Ishikawa (cell line): ENCODE measurements around the gene IL9R.

ENCODE experiments used
- CEBPB ChIP-seq: IDR thresholded peaks from 2 replicates; pipeline ENCODE4 v1.6.1; 2012
- CREB1 ChIP-seq: IDR thresholded peaks from 2 replicates; pipeline ENCODE4 v1.6.1; 2012; ENCODE audit warnings: low read depth
- EGR1 ChIP-seq: IDR thresholded peaks from 2 replicates; pipeline ENCODE4 v1.6.1; 2012
- EP300 ChIP-seq: IDR thresholded peaks from 2 replicates; pipeline ENCODE4 v1.6.1; 2012; ENCODE audit warnings: borderline replicate concordance
- FOXM1 ChIP-seq: IDR thresholded peaks from 2 replicates; pipeline ENCODE4 v1.6.1; 2012; ENCODE audit warnings: low read depth, borderline replicate concordance
- NFIC ChIP-seq: IDR thresholded peaks from 2 replicates; pipeline ENCODE4 v1.6.1; 2012
- RAD21 ChIP-seq: IDR thresholded peaks from 2 replicates; pipeline ENCODE4 v1.6.1; 2012; ENCODE audit warnings: low read depth
- TAF1 ChIP-seq: IDR thresholded peaks from 2 replicates; pipeline ENCODE4 v1.6.1; 2012; ENCODE audit warnings: low read depth, mild to moderate bottlenecking
- TCF12 ChIP-seq: IDR thresholded peaks from 2 replicates; pipeline ENCODE4 v1.6.1; 2012; ENCODE audit warnings: low read depth
- TEAD4 ChIP-seq: IDR thresholded peaks from 2 replicates; pipeline ENCODE4 v1.6.1; 2012
- YY1 ChIP-seq: IDR thresholded peaks from 2 replicates; pipeline ENCODE4 v1.6.1; 2012; ENCODE audit warnings: low read depth
- ZBTB7A ChIP-seq: IDR thresholded peaks from 2 replicates; pipeline ENCODE4 v1.6.1; 2012; ENCODE audit warnings: low read depth
- TF ChIP-seq, protein P1 (sequence below): IDR thresholded peaks from 2 replicates; pipeline ENCODE4 v1.6.1; 2012
- TF ChIP-seq, protein P2 (sequence below): IDR thresholded peaks from 2 replicates; pipeline ENCODE4 v1.6.1; 2012; ENCODE audit warnings: low read depth, mild to moderate bottlenecking
- TF ChIP-seq, protein P3 (sequence below): IDR thresholded peaks from 2 replicates; pipeline ENCODE4 v1.6.1; 2012

Gene IL9R

DNA sequence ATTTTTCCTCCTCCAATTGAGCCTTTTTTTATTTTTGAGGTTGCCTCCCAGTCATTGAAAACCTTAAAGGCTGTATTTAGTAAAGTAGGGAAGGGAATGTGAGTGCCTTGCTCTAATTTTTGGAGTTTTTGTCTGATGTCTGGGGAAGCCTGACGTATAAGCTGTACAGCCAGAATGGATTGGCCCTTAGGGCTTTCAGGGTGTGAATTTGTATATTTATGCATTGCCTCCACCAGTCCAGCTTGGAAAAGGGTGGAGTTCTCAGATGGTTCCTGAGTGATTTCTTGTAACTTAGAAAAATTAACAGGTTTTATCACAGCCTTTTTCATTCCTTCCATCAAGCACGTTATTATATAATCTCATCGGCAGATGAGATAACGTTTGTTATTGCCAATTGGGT is 8.6 kb upstream of the IL9R start:
- no peak for TF ChIP-seq EP300
- no peak for TF ChIP-seq TEAD4
- TF ChIP-seq TAF1, result no peak
- TF ChIP-seq, protein P1, sequence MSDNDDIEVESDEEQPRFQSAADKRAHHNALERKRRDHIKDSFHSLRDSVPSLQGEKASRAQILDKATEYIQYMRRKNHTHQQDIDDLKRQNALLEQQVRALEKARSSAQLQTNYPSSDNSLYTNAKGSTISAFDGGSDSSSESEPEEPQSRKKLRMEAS, result no peak
- no peak for TF ChIP-seq FOXM1

DNA sequence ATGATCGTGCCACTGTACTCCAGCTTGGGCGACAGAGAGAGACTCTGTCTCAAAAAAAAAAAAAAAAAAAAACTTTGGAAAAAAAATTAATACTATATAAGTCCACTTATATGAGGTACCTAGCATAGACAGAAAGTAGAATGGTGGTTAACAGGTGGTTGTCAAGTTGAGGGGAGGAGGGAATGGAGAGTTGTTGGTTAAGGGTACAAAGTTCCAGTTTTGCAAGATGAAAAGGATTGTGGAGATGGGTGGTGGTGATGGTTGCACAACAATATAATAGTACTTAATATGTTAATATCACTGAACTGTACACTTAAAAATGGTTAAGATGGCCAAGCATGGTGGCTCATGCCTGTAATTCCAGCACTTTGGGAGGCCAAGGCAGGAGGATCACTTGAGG is 4.1 kb upstream of the IL9R start:
- no peak for TF ChIP-seq ZBTB7A
- TF ChIP-seq, protein P2, sequence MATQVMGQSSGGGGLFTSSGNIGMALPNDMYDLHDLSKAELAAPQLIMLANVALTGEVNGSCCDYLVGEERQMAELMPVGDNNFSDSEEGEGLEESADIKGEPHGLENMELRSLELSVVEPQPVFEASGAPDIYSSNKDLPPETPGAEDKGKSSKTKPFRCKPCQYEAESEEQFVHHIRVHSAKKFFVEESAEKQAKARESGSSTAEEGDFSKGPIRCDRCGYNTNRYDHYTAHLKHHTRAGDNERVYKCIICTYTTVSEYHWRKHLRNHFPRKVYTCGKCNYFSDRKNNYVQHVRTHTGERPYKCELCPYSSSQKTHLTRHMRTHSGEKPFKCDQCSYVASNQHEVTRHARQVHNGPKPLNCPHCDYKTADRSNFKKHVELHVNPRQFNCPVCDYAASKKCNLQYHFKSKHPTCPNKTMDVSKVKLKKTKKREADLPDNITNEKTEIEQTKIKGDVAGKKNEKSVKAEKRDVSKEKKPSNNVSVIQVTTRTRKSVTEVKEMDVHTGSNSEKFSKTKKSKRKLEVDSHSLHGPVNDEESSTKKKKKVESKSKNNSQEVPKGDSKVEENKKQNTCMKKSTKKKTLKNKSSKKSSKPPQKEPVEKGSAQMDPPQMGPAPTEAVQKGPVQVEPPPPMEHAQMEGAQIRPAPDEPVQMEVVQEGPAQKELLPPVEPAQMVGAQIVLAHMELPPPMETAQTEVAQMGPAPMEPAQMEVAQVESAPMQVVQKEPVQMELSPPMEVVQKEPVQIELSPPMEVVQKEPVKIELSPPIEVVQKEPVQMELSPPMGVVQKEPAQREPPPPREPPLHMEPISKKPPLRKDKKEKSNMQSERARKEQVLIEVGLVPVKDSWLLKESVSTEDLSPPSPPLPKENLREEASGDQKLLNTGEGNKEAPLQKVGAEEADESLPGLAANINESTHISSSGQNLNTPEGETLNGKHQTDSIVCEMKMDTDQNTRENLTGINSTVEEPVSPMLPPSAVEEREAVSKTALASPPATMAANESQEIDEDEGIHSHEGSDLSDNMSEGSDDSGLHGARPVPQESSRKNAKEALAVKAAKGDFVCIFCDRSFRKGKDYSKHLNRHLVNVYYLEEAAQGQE, result no peak
- TF ChIP-seq CREB1, result no peak
- TF ChIP-seq, protein P1, result no peak
- TF ChIP-seq TCF12, result no peak
- no peak for TF ChIP-seq CEBPB
- TF ChIP-seq NFIC, result no peak
- TF ChIP-seq EP300, result no peak
- no peak for TF ChIP-seq FOXM1
- no peak for TF ChIP-seq TAF1
- TF ChIP-seq RAD21, result no peak

DNA sequence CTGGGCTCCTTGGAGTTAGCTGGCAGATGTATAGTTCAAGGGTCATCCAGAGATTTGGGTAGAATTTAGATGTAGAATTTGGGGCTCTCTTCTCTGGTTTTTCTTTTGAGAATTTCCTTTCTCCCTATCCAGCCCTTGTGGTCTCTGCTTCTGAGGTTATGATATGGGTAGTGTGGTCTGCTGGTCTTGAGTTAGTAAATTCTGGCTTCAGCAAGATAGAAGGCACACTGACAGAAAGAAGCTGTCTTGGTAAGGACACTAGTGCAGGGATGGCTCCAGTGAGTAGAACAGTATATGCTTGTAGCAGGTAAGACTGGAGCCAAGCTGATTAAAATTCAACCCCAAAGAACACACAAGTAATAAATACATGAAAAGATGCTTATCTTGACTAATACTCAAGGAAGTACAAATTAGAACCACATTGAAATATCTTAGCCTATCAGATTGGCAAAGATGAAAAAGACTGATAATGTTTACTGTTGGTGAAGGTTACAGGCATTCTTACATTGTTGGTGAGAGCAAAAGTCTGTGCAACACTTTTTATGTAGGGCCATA is 2.1 kb upstream of the IL9R start:
- no peak for TF ChIP-seq RAD21
- TF ChIP-seq ZBTB7A, result no peak
- TF ChIP-seq, protein P3, sequence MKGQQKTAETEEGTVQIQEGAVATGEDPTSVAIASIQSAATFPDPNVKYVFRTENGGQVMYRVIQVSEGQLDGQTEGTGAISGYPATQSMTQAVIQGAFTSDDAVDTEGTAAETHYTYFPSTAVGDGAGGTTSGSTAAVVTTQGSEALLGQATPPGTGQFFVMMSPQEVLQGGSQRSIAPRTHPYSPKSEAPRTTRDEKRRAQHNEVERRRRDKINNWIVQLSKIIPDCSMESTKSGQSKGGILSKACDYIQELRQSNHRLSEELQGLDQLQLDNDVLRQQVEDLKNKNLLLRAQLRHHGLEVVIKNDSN, result no peak
- TF ChIP-seq EGR1, result no peak
- no peak for TF ChIP-seq TCF12
- TF ChIP-seq, protein P1, result no peak
- no peak for TF ChIP-seq NFIC
- TF ChIP-seq YY1, result no peak
- TF ChIP-seq, protein P2, result no peak
- no peak for TF ChIP-seq CEBPB
- TF ChIP-seq TAF1, result no peak
- TF ChIP-seq FOXM1, result no peak

DNA sequence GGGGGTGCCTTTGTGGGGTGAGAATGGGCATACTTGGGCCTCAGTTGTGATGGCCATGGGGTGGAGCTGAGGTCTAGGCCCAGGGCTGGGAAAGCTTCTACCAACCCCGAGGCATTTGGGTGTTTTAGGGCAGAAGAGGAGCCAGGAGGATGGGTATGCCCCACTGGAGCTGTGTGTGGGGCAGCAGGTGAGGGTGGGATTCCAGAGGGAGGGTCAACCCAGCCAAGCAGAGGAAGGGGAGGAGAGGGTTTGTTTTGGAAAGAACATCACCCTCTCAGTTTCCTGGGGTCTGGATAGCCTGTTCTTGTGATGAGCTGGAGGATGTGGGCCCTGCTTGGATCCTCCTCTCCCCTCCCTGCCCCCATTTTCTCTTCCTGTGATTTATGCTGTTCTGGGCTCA is 620 bp downstream of the IL9R start:
- TF ChIP-seq, protein P2, result no peak
- TF ChIP-seq FOXM1, result no peak

DNA sequence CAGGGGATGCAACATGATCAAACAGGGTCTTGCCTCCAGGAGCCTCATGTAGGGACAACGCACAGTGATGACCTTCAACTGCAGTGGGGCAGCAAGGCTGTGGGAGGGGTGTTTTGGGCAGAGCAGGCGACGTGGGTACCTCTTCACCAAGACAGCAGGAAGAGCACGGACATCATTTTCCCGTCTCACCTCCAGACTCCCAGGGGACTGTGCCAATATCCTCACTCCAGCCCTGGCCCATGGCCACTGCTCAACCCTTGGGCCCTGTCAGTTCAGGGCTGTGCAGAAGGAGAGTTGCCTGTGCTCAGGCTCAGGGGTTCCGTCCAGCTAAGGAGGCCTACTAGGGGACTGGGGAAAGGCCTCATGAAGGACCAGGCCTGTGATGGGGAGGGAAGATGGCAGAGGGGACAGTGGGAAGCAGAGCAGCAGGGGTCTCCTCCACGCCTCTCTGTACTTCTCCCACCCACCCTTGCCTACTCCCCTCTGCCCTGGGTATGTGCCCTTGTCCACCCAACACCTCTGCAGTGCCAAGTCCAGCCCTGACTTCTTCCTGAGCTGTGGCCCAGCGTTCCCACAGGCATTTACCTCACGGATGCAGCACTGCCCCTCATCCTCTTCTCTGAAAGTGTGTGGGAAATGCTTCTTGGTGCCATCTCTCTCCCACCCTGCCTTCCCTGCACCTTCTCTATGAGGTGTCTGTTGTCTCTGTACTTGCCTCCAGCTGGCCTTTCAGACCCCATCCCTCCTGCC is 1.4 kb downstream of the IL9R start:
- TF ChIP-seq EP300 (no peak), ZBTB7A (no peak), TCF12 (no peak), EGR1 (no peak), CREB1 (no peak), YY1 (no peak)
- TF ChIP-seq, protein P3, result no peak
